ENCODE data around the gene ALDH3B2. TPM values are rescaled to one million over a fixed set of nuclear protein-coding genes. Genes with fewer than 3 reads are reported as not detected.
"Not testable (repeated sequence)": the region's sequence is repeated elsewhere in the genome, so short reads cannot be mapped to it uniquely, and the experiment has no call there.

ALDH3B2 gene
- total RNA-seq, 2 experiments from 2014 or later: not detected

- H3K9me3 Mint-ChIP-seq: no peaks in the 10 kb centered on the region
- no peak overlapping the region for H3K4me3 Mint-ChIP-seq
- no peak for TF ChIP-seq CTCF (IDR thresholded peaks at IDR 0.05)
- peaks cover 5% of the 10 kb centered on the region for H3K36me3 Mint-ChIP-seq (ENCODE audit: low read depth)
- H3K27ac Mint-ChIP-seq: no peak overlapping the region
- intact Hi-C loops (cut with micrococcal nuclease): no loop called here
- ATAC-seq: no peak
- peaks cover 7% of the 10 kb centered on the region for H3K4me1 Mint-ChIP-seq (ENCODE audit: low read depth)
- ChIA-PET POLR2A (interaction anchor here (2.7 to 5.9 kb wide), 2 partner anchors 9 to 12 kb away, joined by 10 to 48 read pairs; no protein-coding TSS in a partner anchor), CTCF (interaction anchor here (0.8 to 8.6 kb wide), 3 partner anchors 12 to 54 kb away, joined by 3 to 127 read pairs (median 89); partner anchors contain the start of gene ACY3)
- no peaks in the 10 kb centered on the region for H3K27me3 Mint-ChIP-seq
- no peak for DNase-seq
Measured at GRCh38 chr11:67626970-67627369, 47.5 kb downstream of the ALDH3B2 start.

- H3K27ac Mint-ChIP-seq; H3K27me3 Mint-ChIP-seq; H3K4me3 Mint-ChIP-seq; DNase-seq; ATAC-seq; H3K9me3 Mint-ChIP-seq; H3K4me1 Mint-ChIP-seq (ENCODE audit: low read depth); H3K36me3 Mint-ChIP-seq (ENCODE audit: low read depth); intact Hi-C loops (cut with micrococcal nuclease): not testable (repeated sequence)
- POLR2A ChIA-PET: interaction anchor here (0.6 to 5.9 kb wide), 3 partner anchors 9 to 12 kb away, joined by 3 to 48 read pairs (median 10); no protein-coding TSS in a partner anchor
- CTCF ChIA-PET: interaction anchor here (1.0 to 8.6 kb wide), 3 partner anchors 11 to 33 kb away, joined by 4 to 127 read pairs (median 89); partner anchors contain the start of gene ACY3
Measured at GRCh38 chr11:67626131-67626833, 48.1 kb downstream of the ALDH3B2 start.

GRCh38 chr11:67623795-67624194, 50.6 kb downstream of the ALDH3B2 start:
- ATAC-seq; DNase-seq; H3K27ac Mint-ChIP-seq; H3K9me3 Mint-ChIP-seq; H3K36me3 Mint-ChIP-seq (ENCODE audit: low read depth); H3K27me3 Mint-ChIP-seq; intact Hi-C loops (cut with micrococcal nuclease); CTCF ChIA-PET; H3K4me3 Mint-ChIP-seq; H3K4me1 Mint-ChIP-seq (ENCODE audit: low read depth): not testable (repeated sequence)
- POLR2A ChIA-PET: interaction anchor here (1.0 kb wide), 1 partner anchor 9 kb away, joined by 4 read pairs; no protein-coding TSS in a partner anchor

- CTCF ChIA-PET: not testable (repeated sequence)
Measured at GRCh38 chr11:67622905-67623304, 51.5 kb downstream of the ALDH3B2 start.

GRCh38 chr11:67621928-67622327, 52.5 kb downstream of the ALDH3B2 start:
- POLR2A ChIA-PET; H3K36me3 Mint-ChIP-seq (ENCODE audit: low read depth); H3K9me3 Mint-ChIP-seq; H3K4me1 Mint-ChIP-seq (ENCODE audit: low read depth); H3K27me3 Mint-ChIP-seq; H3K4me3 Mint-ChIP-seq; DNase-seq; ATAC-seq; H3K27ac Mint-ChIP-seq; intact Hi-C loops (cut with micrococcal nuclease): not testable (repeated sequence)
- CTCF ChIA-PET: interaction anchor here (1.3 kb wide), 1 partner anchor 14 kb away, joined by 3 read pairs; no protein-coding TSS in a partner anchor

More at GRCh38 chr11:67622905-67623304, 51.5 kb downstream of the ALDH3B2 start:
- intact Hi-C loops (cut with micrococcal nuclease); ATAC-seq; POLR2A ChIA-PET; H3K4me3 Mint-ChIP-seq; H3K4me1 Mint-ChIP-seq (ENCODE audit: low read depth); H3K27ac Mint-ChIP-seq; H3K27me3 Mint-ChIP-seq; H3K9me3 Mint-ChIP-seq; DNase-seq; H3K36me3 Mint-ChIP-seq (ENCODE audit: low read depth): not testable (repeated sequence)

GRCh38 chr11:67620621-67621020, 53.8 kb downstream of the ALDH3B2 start:
- POLR2A ChIA-PET; DNase-seq; ATAC-seq; H3K36me3 Mint-ChIP-seq (ENCODE audit: low read depth); H3K4me3 Mint-ChIP-seq; H3K27me3 Mint-ChIP-seq; H3K9me3 Mint-ChIP-seq; intact Hi-C loops (cut with micrococcal nuclease); H3K27ac Mint-ChIP-seq; H3K4me1 Mint-ChIP-seq (ENCODE audit: low read depth): not testable (repeated sequence)
- CTCF ChIA-PET: interaction anchor here (2.2 kb wide), 1 partner anchor 9 kb away, joined by 10 read pairs; the partner anchor contains the start of gene NUDT8

- H3K4me1 Mint-ChIP-seq (ENCODE audit: low read depth); H3K4me3 Mint-ChIP-seq; H3K27me3 Mint-ChIP-seq; ATAC-seq; DNase-seq; H3K27ac Mint-ChIP-seq; H3K36me3 Mint-ChIP-seq (ENCODE audit: low read depth); intact Hi-C loops (cut with micrococcal nuclease); H3K9me3 Mint-ChIP-seq: not testable (repeated sequence)
- ChIA-PET POLR2A (interaction anchor here (0.8 kb wide), 1 partner anchor 9 kb away, joined by 3 read pairs; no protein-coding TSS in a partner anchor), CTCF (interaction anchor here (2.2 kb wide), 1 partner anchor 9 kb away, joined by 10 read pairs; the partner anchor contains the start of gene NUDT8)
Measured at GRCh38 chr11:67619683-67620618, 54.5 kb downstream of the ALDH3B2 start.

- intact Hi-C loops (cut with micrococcal nuclease); H3K36me3 Mint-ChIP-seq (ENCODE audit: low read depth); DNase-seq; H3K4me3 Mint-ChIP-seq; H3K27ac Mint-ChIP-seq; ATAC-seq; H3K27me3 Mint-ChIP-seq; H3K9me3 Mint-ChIP-seq: not testable (repeated sequence)
- ChIA-PET POLR2A (interaction anchor here (0.8 kb wide), 1 partner anchor 10 kb away, joined by 3 read pairs; no protein-coding TSS in a partner anchor), CTCF (interaction anchor here (2.2 kb wide), 1 partner anchor 10 kb away, joined by 10 read pairs; the partner anchor contains the start of gene NUDT8)
- H3K4me1 Mint-ChIP-seq (ENCODE audit: low read depth): peaks cover 13% of the 10 kb centered on the region
Measured at GRCh38 chr11:67618901-67619659, 55.3 kb downstream of the ALDH3B2 start.
